Measurements from ENCODE around the gene INSYN1. TPM values are rescaled to one million over a fixed set of nuclear protein-coding genes. Genes with fewer than 3 reads are reported as not detected.

INSYN1 gene
- polyA plus RNA-seq, 1 donor, result 3.7 TPM

DNA sequence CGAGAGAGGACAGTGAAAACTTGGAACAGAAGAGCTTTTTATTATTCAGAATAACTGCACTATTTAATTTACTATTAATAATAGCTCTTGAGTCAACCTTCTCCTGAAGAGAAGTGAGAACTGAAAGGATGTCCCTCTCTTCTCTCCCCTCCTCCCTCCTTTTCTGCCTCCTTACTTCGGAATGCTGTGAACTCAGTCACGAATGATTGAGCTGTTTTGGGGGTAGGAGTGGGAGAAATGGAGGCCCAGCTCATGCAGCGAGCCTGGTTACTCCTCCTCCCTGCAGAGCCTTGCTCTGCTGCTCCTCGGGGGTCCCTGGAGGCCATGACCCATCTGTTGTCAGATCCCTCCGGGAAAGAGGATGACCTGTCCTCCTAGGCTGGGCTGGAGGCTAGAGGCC is 20.3 kb upstream of the INSYN1 start:
- Histone ChIP-seq H3K36me3 (ENCODE audit: control insufficient read depth, insufficient read depth, low read length) (no peaks in the 10 kb centered on the region), H3K27ac (ENCODE audit: low read length) (no peak overlapping the region), H3K4me3 (ENCODE audit: low read length) (no peak overlapping the region), H3K9me3 (ENCODE audit: control insufficient read depth, low read depth, low read length) (no peaks in the 10 kb centered on the region), H3K4me1 (ENCODE audit: control insufficient read depth, insufficient read depth, low read length) (no peaks in the 10 kb centered on the region), H3K27me3 (ENCODE audit: control insufficient read depth, insufficient read depth, low read length) (peaks cover 20% of the 10 kb centered on the region)
- no CpG with 5 or more reads among the region's 6 CpGs for WGBS (ENCODE audit: insufficient coverage, low lambda C conversion rate)
- DNase-seq, result no peak

- H3K4me1 ChIP-seq (ENCODE audit: control insufficient read depth, insufficient read depth, low read length), result no peaks in the 10 kb centered on the region
- H3K36me3 ChIP-seq (ENCODE audit: control insufficient read depth, insufficient read depth, low read length), result no peaks in the 10 kb centered on the region
- WGBS (ENCODE audit: insufficient coverage, low lambda C conversion rate), result no CpG with 5 or more reads among the region's 12 CpGs
- no peak overlapping the region for H3K4me3 ChIP-seq (ENCODE audit: low read length)
- no peaks in the 10 kb centered on the region for H3K9me3 ChIP-seq (ENCODE audit: control insufficient read depth, low read depth, low read length)
- H3K27me3 ChIP-seq (ENCODE audit: control insufficient read depth, insufficient read depth, low read length), result peaks cover 31% of the 10 kb centered on the region
- H3K27ac ChIP-seq (ENCODE audit: low read length), result no peak overlapping the region
- no peak for DNase-seq
These were observed 18.4 kb upstream of the INSYN1 start for GRCh38 chr15:73771385-73772045.

GRCh38 chr15:73770050-73770449 is 16.9 kb upstream of the INSYN1 start:
- Histone ChIP-seq H3K4me3 (ENCODE audit: low read length) (no peak overlapping the region), H3K9me3 (ENCODE audit: control insufficient read depth, low read depth, low read length) (no peaks in the 10 kb centered on the region), H3K27me3 (ENCODE audit: control insufficient read depth, insufficient read depth, low read length) (peaks cover 34% of the 10 kb centered on the region), H3K36me3 (ENCODE audit: control insufficient read depth, insufficient read depth, low read length) (no peaks in the 10 kb centered on the region), H3K27ac (ENCODE audit: low read length) (no peak overlapping the region), H3K4me1 (ENCODE audit: control insufficient read depth, insufficient read depth, low read length) (no peaks in the 10 kb centered on the region)
- 50% methylated on average over 1 of the region's 1 CpG for WGBS (ENCODE audit: insufficient coverage, low lambda C conversion rate)
- DNase-seq, result no peak

DNA sequence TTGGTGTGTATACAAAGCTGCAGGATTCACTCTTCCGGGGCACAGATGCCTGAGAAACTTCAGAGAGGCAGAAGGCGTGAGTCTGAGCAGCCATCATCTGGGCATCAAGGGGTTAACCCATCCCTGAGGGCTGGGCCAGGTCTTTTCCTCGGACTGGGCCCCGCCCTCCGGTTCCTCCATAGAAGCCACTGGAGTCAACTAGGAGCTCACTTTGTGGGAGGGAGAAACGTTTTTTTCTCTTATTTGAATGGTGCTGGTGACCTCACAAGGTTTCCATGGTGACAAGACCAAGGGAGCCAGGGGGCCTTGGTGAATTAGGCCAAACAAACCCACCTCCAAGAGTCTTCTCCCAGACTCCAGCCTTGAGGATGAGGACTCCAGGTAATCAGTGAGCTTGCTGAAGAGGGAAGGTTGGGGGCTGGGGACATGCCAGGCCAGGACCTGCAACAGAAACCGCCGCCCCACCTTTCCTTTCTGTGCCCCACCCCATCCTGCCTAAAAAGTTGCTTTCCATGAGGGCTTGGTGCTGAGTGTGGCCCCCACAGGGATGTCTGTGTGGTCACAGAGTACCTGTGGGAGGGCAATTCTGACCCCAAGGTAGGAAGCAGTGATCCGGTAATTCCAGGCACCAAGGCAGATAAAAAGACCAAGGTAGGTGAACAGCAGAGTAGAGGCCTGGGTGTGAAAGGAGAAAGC is 14.8 kb upstream of the INSYN1 start:
- Histone ChIP-seq H3K4me1 (ENCODE audit: control insufficient read depth, insufficient read depth, low read length) (no peaks in the 10 kb centered on the region), H3K9me3 (ENCODE audit: control insufficient read depth, low read depth, low read length) (no peaks in the 10 kb centered on the region), H3K27me3 (ENCODE audit: control insufficient read depth, insufficient read depth, low read length) (peaks cover 27% of the 10 kb centered on the region), H3K27ac (ENCODE audit: low read length) (no peak overlapping the region), H3K4me3 (ENCODE audit: low read length) (no peak overlapping the region), H3K36me3 (ENCODE audit: control insufficient read depth, insufficient read depth, low read length) (no peaks in the 10 kb centered on the region)
- no CpG with 5 or more reads among the region's 9 CpGs for WGBS (ENCODE audit: insufficient coverage, low lambda C conversion rate)
- no peak for DNase-seq

DNA sequence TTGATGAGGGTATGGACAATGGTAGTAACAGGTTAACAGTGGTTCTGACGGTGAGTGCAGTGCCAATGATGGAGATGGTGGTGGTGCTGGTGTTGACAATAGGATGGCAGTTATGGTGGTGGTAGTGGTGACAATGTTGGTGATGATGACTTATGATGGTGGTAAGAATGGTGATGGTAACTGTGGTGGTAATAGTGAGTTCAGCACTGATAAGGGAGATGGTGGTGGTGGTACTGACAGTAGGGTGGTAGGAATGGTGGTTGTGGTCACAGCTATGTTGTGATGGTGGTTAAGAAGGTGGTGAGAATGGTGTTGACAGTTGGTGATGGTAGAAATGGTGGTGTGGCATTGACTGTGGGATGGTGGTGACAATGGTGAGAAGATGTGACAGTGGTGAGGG is 13.4 kb upstream of the INSYN1 start:
- Histone ChIP-seq H3K4me1 (ENCODE audit: control insufficient read depth, insufficient read depth, low read length) (no peaks in the 10 kb centered on the region), H3K4me3 (ENCODE audit: low read length) (no peak overlapping the region), H3K36me3 (ENCODE audit: control insufficient read depth, insufficient read depth, low read length) (no peaks in the 10 kb centered on the region), H3K27me3 (ENCODE audit: control insufficient read depth, insufficient read depth, low read length) (peaks cover 25% of the 10 kb centered on the region), H3K9me3 (ENCODE audit: control insufficient read depth, low read depth, low read length) (no peaks in the 10 kb centered on the region), H3K27ac (ENCODE audit: low read length) (no peak overlapping the region)
- WGBS (ENCODE audit: insufficient coverage, low lambda C conversion rate), result no CpG with 5 or more reads among the region's 1 CpG
- no peak for DNase-seq

- Histone ChIP-seq H3K9me3 (ENCODE audit: control insufficient read depth, low read depth, low read length) (no peaks in the 10 kb centered on the region), H3K27ac (ENCODE audit: low read length) (no peak overlapping the region), H3K27me3 (ENCODE audit: control insufficient read depth, insufficient read depth, low read length) (peaks cover 23% of the 10 kb centered on the region), H3K36me3 (ENCODE audit: control insufficient read depth, insufficient read depth, low read length) (no peaks in the 10 kb centered on the region), H3K4me1 (ENCODE audit: control insufficient read depth, insufficient read depth, low read length) (no peaks in the 10 kb centered on the region), H3K4me3 (ENCODE audit: low read length) (no peak overlapping the region)
- DNase-seq, result no peak
- WGBS (ENCODE audit: insufficient coverage, low lambda C conversion rate), result no CpG with 5 or more reads among the region's 1 CpG
These were observed 12.6 kb upstream of the INSYN1 start for GRCh38 chr15:73765778-73766177.

DNA sequence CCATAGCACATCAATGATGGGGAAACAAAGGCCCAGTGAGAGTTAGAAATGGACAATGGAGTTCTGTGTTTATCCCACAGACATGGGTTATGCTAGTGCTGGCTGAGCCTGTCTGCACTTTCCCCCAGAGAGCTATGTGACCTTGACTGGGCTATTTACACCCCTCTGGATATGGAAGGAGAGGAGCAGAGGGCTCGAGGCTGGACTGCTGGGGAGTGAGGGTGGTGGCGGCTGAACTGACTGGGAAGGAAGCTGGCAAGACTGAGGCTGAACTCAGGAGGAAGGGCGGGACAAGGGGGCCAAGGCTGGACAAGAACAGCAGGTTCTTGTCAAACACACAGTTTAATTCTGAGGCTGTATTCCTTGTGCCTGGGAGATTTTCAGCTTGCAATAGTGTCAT is 10.8 kb upstream of the INSYN1 start:
- Histone ChIP-seq H3K4me3 (ENCODE audit: low read length) (no peak overlapping the region), H3K27ac (ENCODE audit: low read length) (no peak overlapping the region), H3K36me3 (ENCODE audit: control insufficient read depth, insufficient read depth, low read length) (no peaks in the 10 kb centered on the region), H3K27me3 (ENCODE audit: control insufficient read depth, insufficient read depth, low read length) (peaks cover 34% of the 10 kb centered on the region), H3K4me1 (ENCODE audit: control insufficient read depth, insufficient read depth, low read length) (no peaks in the 10 kb centered on the region), H3K9me3 (ENCODE audit: control insufficient read depth, low read depth, low read length) (no peaks in the 10 kb centered on the region)
- no peak for DNase-seq
- WGBS (ENCODE audit: insufficient coverage, low lambda C conversion rate), result no CpG with 5 or more reads among the region's 3 CpGs

- no peak overlapping the region for H3K4me3 ChIP-seq (ENCODE audit: low read length)
- peaks cover 47% of the 10 kb centered on the region for H3K27me3 ChIP-seq (ENCODE audit: control insufficient read depth, insufficient read depth, low read length)
- no peaks in the 10 kb centered on the region for H3K4me1 ChIP-seq (ENCODE audit: control insufficient read depth, insufficient read depth, low read length)
- 75% methylated on average over 2 of the region's 11 CpGs for WGBS (ENCODE audit: insufficient coverage, low lambda C conversion rate)
- H3K36me3 ChIP-seq (ENCODE audit: control insufficient read depth, insufficient read depth, low read length), result no peaks in the 10 kb centered on the region
- H3K9me3 ChIP-seq (ENCODE audit: control insufficient read depth, low read depth, low read length), result no peaks in the 10 kb centered on the region
- no peak overlapping the region for H3K27ac ChIP-seq (ENCODE audit: low read length)
- no peak for DNase-seq
These were observed 7.5 kb upstream of the INSYN1 start for GRCh38 chr15:73760330-73761329.

DNA sequence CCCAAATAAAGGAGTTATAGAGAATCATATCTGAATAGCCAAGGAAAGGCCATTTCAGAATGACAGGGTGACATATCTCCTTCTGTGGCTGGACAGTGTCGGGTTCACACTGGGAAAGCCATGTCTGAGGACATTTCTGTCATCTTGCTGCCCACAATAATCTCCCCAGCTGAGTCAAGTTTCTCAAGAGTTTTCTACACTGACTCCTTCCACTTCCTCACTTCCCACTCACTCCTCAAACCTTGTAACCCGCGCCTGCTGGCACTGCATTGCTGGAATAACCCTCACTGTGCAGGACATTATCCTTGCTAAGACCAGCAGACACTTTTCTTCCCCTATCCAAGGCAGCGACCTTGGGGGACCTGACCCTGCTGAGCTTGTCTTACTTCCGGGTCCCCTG is 5.3 kb upstream of the INSYN1 start:
- Histone ChIP-seq H3K4me3 (ENCODE audit: low read length) (no peak overlapping the region), H3K27me3 (ENCODE audit: control insufficient read depth, insufficient read depth, low read length) (peaks cover 63% of the 10 kb centered on the region), H3K4me1 (ENCODE audit: control insufficient read depth, insufficient read depth, low read length) (no peaks in the 10 kb centered on the region), H3K9me3 (ENCODE audit: control insufficient read depth, low read depth, low read length) (no peaks in the 10 kb centered on the region), H3K27ac (ENCODE audit: low read length) (no peak overlapping the region), H3K36me3 (ENCODE audit: control insufficient read depth, insufficient read depth, low read length) (no peaks in the 10 kb centered on the region)
- no peak for DNase-seq
- no CpG with 5 or more reads among the region's 5 CpGs for WGBS (ENCODE audit: insufficient coverage, low lambda C conversion rate)

- Histone ChIP-seq H3K27ac (ENCODE audit: low read length) (no peak overlapping the region), H3K36me3 (ENCODE audit: control insufficient read depth, insufficient read depth, low read length) (no peaks in the 10 kb centered on the region), H3K4me1 (ENCODE audit: control insufficient read depth, insufficient read depth, low read length) (no peaks in the 10 kb centered on the region), H3K4me3 (ENCODE audit: low read length) (no peak overlapping the region), H3K9me3 (ENCODE audit: control insufficient read depth, low read depth, low read length) (no peaks in the 10 kb centered on the region), H3K27me3 (ENCODE audit: control insufficient read depth, insufficient read depth, low read length) (peaks cover 66% of the 10 kb centered on the region)
- DNase-seq, result no peak
These were observed 4.4 kb upstream of the INSYN1 start for GRCh38 chr15:73757571-73757970.
